Colonic mucosa (tissue), 4 donors: ENCODE data around the gene TOMM7. TPM values are rescaled to one million over a fixed set of nuclear protein-coding genes. Genes with fewer than 3 reads are reported as not detected.

ENCODE experiments used
- DNase-seq: peaks from one replicate; pipeline ENCODE4 v3.0.0-alpha.2; 2020
- H3K27ac ChIP-seq: fragments of 200-600 bp; one replicate; pipeline ENCODE4 v1.8.0; 2021
- H3K27me3 ChIP-seq: fragments of 200-600 bp; one replicate; pipeline ENCODE4 v1.8.0; 2021
- H3K36me3 ChIP-seq: fragments of 200-600 bp; one replicate; pipeline ENCODE4 v1.8.0; 2021
- H3K4me1 ChIP-seq: fragments of 200-600 bp; one replicate; pipeline ENCODE4 v1.8.0; 2021; ENCODE audit warnings: mild to moderate bottlenecking
- H3K4me3 ChIP-seq: fragments of 200-600 bp; one replicate; pipeline ENCODE4 v1.8.0; 2021
- H3K9ac ChIP-seq, 2 donors: one replicate each; pipeline ENCODE4 v1.7.0; 2013; ENCODE audit warnings: control low read depth in 2 of 2, low read depth in 2 of 2, low read length in 2 of 2
- H3K9me3 ChIP-seq: fragments of 200-600 bp; one replicate; pipeline ENCODE4 v1.8.0; 2021
- CTCF ChIP-seq: fragments of 200-600 bp; IDR thresholded peaks from one replicate; pipeline ENCODE4 v1.8.0; 2022; ENCODE audit warnings: antibody characterized with exemption, mild to moderate bottlenecking
- intact Hi-C: fragments of 100-400 bp; cut with DNase I; formaldehyde crosslinking; loops from one replicate; pipeline ENCODE4 v1.14.1; 2022
- total RNA-seq, 2 donors: library from RNA; stranded (reverse); fragmentation: NEBNext Ultra II Directional in 1 of 2; extraction: Animal tissue kit (Norgen Biotek cat#: 25700) in 1 of 2; gene quantifications; one replicate each; pipeline ENCODE4 v1.2.1, GENCODE V29; 2021
- donor health status: healthy.
- donor health status: DM: no; HTN: no; CAD: no.
- donor health status: DM: no; HTN: no; CAD: no.

The TOMM7 gene
- total RNA-seq, 2 donors from 2014 or later = 235 to 288 TPM

GRCh38 chr7:22845221-22845834 is 22.7 kb upstream of the TOMM7 start:
- intact Hi-C loops = no loop called here
- DNase-seq = no peak
- Histone ChIP-seq H3K27ac (no peak overlapping the region), H3K4me1 (no peaks in the 10 kb centered on the region), H3K9me3 (no peaks in the 10 kb centered on the region), H3K9ac (no peak overlapping the region), H3K27me3 (no peaks in the 10 kb centered on the region), H3K4me3 (no peak overlapping the region), H3K36me3 (no peaks in the 10 kb centered on the region)
- no peak for TF ChIP-seq CTCF

GRCh38 chr7:22843681-22844309 is 21.1 kb upstream of the TOMM7 start:
- H3K27me3 ChIP-seq = no peaks in the 10 kb centered on the region
- intact Hi-C loops = no loop called here
- H3K9me3 ChIP-seq = no peaks in the 10 kb centered on the region
- no peak overlapping the region for H3K4me3 ChIP-seq
- DNase-seq = no peak
- H3K27ac ChIP-seq = no peak overlapping the region
- no peaks in the 10 kb centered on the region for H3K36me3 ChIP-seq
- no peaks in the 10 kb centered on the region for H3K4me1 ChIP-seq
- no peak for TF ChIP-seq CTCF
- no peak overlapping the region for H3K9ac ChIP-seq

- no peak overlapping the region for H3K4me3 ChIP-seq
- H3K4me1 ChIP-seq = no peaks in the 10 kb centered on the region
- no peak overlapping the region for H3K9ac ChIP-seq
- DNase-seq = no peak
- no peaks in the 10 kb centered on the region for H3K9me3 ChIP-seq
- intact Hi-C loops = no loop called here
- H3K36me3 ChIP-seq = no peaks in the 10 kb centered on the region
- H3K27ac ChIP-seq = no peak overlapping the region
- H3K27me3 ChIP-seq = no peaks in the 10 kb centered on the region
- TF ChIP-seq CTCF = no peak
These were observed 20.3 kb upstream of the TOMM7 start for GRCh38 chr7:22842973-22843372.

- no peaks in the 10 kb centered on the region for H3K36me3 ChIP-seq
- H3K4me1 ChIP-seq = no peaks in the 10 kb centered on the region
- H3K9ac ChIP-seq = no peak overlapping the region
- intact Hi-C loops = no loop called here
- H3K9me3 ChIP-seq = no peaks in the 10 kb centered on the region
- no peak overlapping the region for H3K27ac ChIP-seq
- TF ChIP-seq CTCF = no peak
- DNase-seq = no peak
- no peaks in the 10 kb centered on the region for H3K27me3 ChIP-seq
- H3K4me3 ChIP-seq = no peak overlapping the region
These were observed 19.8 kb upstream of the TOMM7 start for GRCh38 chr7:22842383-22842941.

- no peak overlapping the region for H3K27ac ChIP-seq
- no peaks in the 10 kb centered on the region for H3K9me3 ChIP-seq
These were observed 19.3 kb upstream of the TOMM7 start for GRCh38 chr7:22841954-22842353.

More at GRCh38 chr7:22841954-22842353, 19.3 kb upstream of the TOMM7 start:
- Histone ChIP-seq H3K4me1 (no peaks in the 10 kb centered on the region), H3K9ac (no peak overlapping the region), H3K4me3 (no peak overlapping the region), H3K36me3 (no peaks in the 10 kb centered on the region), H3K27me3 (no peaks in the 10 kb centered on the region)
- TF ChIP-seq CTCF = no peak
- intact Hi-C loops = no loop called here
- no peak for DNase-seq
